ENCODE measurements around the gene NR5A1. TPM values are rescaled to one million over a fixed set of nuclear protein-coding genes. Genes with fewer than 3 reads are reported as not detected.

NR5A1 gene
- polyA plus RNA-seq, 3 donors: not detected

DNA sequence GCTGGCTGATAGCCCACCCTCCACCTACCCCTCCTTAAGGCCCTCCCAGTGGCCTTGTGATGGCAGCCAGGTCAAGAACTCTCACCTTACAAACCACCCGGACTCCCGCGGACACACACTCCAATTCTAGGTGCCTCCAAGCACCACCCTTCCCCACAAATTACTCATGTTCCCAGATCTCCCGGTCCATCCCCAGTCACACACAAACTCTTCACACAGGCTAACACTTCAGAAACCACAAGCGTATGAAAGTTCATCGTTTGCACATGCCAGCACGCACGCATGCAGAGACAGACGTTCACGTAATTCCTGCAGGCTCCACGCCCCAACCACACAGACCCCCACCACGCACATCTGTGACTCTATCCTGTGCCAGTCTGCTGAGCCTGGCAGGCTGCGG is 18.0 kb downstream of the NR5A1 start:
- intact Hi-C loops (cut with micrococcal nuclease): no loop called here
- H3K4me1 ChIP-seq (ENCODE audit: control insufficient read depth in 1 of 2, insufficient read depth in 2 of 2, low read length in 2 of 2): no peaks in the 10 kb centered on the region
- no peaks in the 10 kb centered on the region for H4K20me1 ChIP-seq (ENCODE audit: insufficient read depth, low read length)
- no peak for DNase-seq
- Mint-ChIP-seq H3K4me1 (no peaks in the 10 kb centered on the region), H3K27ac (no peak overlapping the region), H3K4me3 (no peak overlapping the region), H3K36me3 (no peaks in the 10 kb centered on the region), H3K9me3 (no peaks in the 10 kb centered on the region), H3K27me3 (ENCODE audit: low read depth in 3 of 3) (peaks cover 5 to 26% (median 8%) of the 10 kb centered on the region in 3 donors)
- no peak overlapping the region for H3K27ac ChIP-seq (ENCODE audit: low read depth in 1 of 2, low read length in 2 of 2)
- 93% methylated on average over 13 of the region's 13 CpGs for WGBS (ENCODE audit: insufficient coverage)
- H3K4me2 ChIP-seq (replicated peaks; ENCODE audit: extremely low read depth, low read length, poor library complexity, severe bottlenecking): no peak overlapping the region
- H2AFZ ChIP-seq (ENCODE audit: insufficient read depth, low read depth, low read length, poor library complexity, severe bottlenecking): no peak overlapping the region
- TF ChIP-seq CTCF (IDR thresholded peaks at IDR 0.05): no peak
- no peaks in the 10 kb centered on the region for H3K36me3 ChIP-seq (replicated peaks in 1 of 2; ENCODE audit: control insufficient read depth in 1 of 2, insufficient read depth in 2 of 2, low read length in 2 of 2)
- H3K79me2 ChIP-seq (ENCODE audit: insufficient read depth, low read length): no peaks in the 10 kb centered on the region
- H3K9ac ChIP-seq (ENCODE audit: insufficient read depth, low read length, poor library complexity, severe bottlenecking): no peak overlapping the region
- no peaks in the 10 kb centered on the region for H3K9me3 ChIP-seq (replicated peaks in 1 of 2; ENCODE audit: control insufficient read depth in 1 of 2, insufficient read depth in 1 of 2, low read length in 2 of 2)
- H3K27me3 ChIP-seq (ENCODE audit: control insufficient read depth in 2 of 2, insufficient read depth in 2 of 2, low read length in 2 of 2): peaks cover 0 to 13% of the 10 kb centered on the region in 2 donors
- H3K4me3 ChIP-seq (replicated peaks in 1 of 3; ENCODE audit: low read depth in 2 of 3, low read length in 3 of 3): no peak overlapping the region

DNA sequence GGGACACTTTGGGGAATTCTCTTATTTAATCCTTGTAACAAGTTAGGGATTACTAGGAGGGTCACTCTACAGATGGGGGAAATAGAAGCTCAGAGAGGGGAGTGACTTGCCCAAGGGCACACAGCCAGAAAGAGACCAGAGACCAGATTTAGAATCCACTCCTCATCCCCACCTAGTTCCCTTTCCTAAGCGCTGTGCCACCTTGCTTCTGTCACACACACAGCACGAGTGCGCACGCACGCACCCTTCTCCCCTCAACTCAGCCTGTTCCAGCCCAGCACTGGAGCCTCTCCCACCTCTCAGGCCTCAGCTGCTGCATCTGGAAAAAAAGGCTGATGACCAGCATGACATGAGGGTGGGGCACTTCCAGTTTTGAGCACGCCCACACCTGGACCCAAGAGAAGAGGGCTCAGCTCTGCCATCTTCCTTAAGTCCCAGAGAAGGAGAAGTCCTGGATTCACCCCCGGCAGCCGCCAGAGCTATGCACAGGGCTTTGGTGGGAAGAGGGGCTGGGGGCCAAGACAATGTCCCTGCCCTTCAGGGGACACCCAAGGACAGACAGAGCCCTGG is 18.5 kb downstream of the NR5A1 start:
- Histone ChIP-seq H3K79me2 (ENCODE audit: insufficient read depth, low read length) (no peaks in the 10 kb centered on the region), H3K27me3 (ENCODE audit: control insufficient read depth in 2 of 2, insufficient read depth in 2 of 2, low read length in 2 of 2) (peaks cover 0 to 13% of the 10 kb centered on the region in 2 donors), H4K20me1 (ENCODE audit: insufficient read depth, low read length) (no peaks in the 10 kb centered on the region), H3K27ac (ENCODE audit: low read depth in 1 of 2, low read length in 2 of 2) (no peak overlapping the region), H3K9ac (ENCODE audit: insufficient read depth, low read length, poor library complexity, severe bottlenecking) (no peak overlapping the region), H2AFZ (ENCODE audit: insufficient read depth, low read depth, low read length, poor library complexity, severe bottlenecking) (no peak overlapping the region), H3K9me3 (replicated peaks in 1 of 2; ENCODE audit: control insufficient read depth in 1 of 2, insufficient read depth in 1 of 2, low read length in 2 of 2) (no peaks in the 10 kb centered on the region), H3K4me3 (replicated peaks in 1 of 3; ENCODE audit: low read depth in 2 of 3, low read length in 3 of 3) (no peak overlapping the region), H3K4me2 (replicated peaks; ENCODE audit: extremely low read depth, low read length, poor library complexity, severe bottlenecking) (no peak overlapping the region), H3K36me3 (replicated peaks in 1 of 2; ENCODE audit: control insufficient read depth in 1 of 2, insufficient read depth in 2 of 2, low read length in 2 of 2) (no peaks in the 10 kb centered on the region), H3K4me1 (ENCODE audit: control insufficient read depth in 1 of 2, insufficient read depth in 2 of 2, low read length in 2 of 2) (no peaks in the 10 kb centered on the region)
- Mint-ChIP-seq H3K27me3 (ENCODE audit: low read depth in 3 of 3) (peaks cover 4 to 29% (median 8%) of the 10 kb centered on the region in 3 donors), H3K4me3 (no peak overlapping the region), H3K36me3 (no peaks in the 10 kb centered on the region), H3K27ac (no peak overlapping the region), H3K4me1 (no peaks in the 10 kb centered on the region), H3K9me3 (no peaks in the 10 kb centered on the region)
- intact Hi-C loops (cut with micrococcal nuclease): no loop called here
- TF ChIP-seq CTCF (IDR thresholded peaks at IDR 0.05): no peak
- 85% methylated on average over 6 of the region's 8 CpGs for WGBS (ENCODE audit: insufficient coverage)
- DNase-seq: no peak
